Peyer's patch (tissue), 4 donors: Measurements from ENCODE around the gene CNTNAP5. TPM values are rescaled to one million over a fixed set of nuclear protein-coding genes. Genes with fewer than 3 reads are reported as not detected.

Source experiments
- DNase-seq, 3 donors: peaks; one replicate each; pipeline ENCODE4 v3.0.0-alpha.2; 2017 to 2019
- H3K27ac ChIP-seq, 4 donors: fragments of 200-600 bp; sonication (generic); one replicate each; pipeline ENCODE4 v1.5.1; 2016 to 2019
- H3K27me3 ChIP-seq, 2 donors: fragments of 200-600 bp; sonication (generic); one replicate each; pipeline ENCODE4 v1.5.1; 2019
- H3K36me3 ChIP-seq, 3 donors: fragments of 200-600 bp; sonication (generic); one replicate each; pipeline ENCODE4 v1.5.1; 2016 to 2019
- H3K4me1 ChIP-seq, 4 donors: fragments of 200-600 bp; sonication (generic); one replicate each; pipeline ENCODE4 v1.5.1; 2016 to 2019
- H3K4me3 ChIP-seq, 4 donors: fragments of 200-600 bp; sonication (generic); 1 replicate in 3 of 4; 2 replicates in 1 of 4; pipeline ENCODE4 v1.5.1; 2016 to 2019; ENCODE audit warnings: mild to moderate bottlenecking in 1 of 4
- H3K9me3 ChIP-seq, 4 donors: fragments of 200-600 bp; sonication (generic); one replicate each; pipeline ENCODE4 v1.5.1; 2016 to 2019; ENCODE audit warnings: mild to moderate bottlenecking in 1 of 4
- POLR2A ChIP-seq, 2 donors: fragments of 450-650 bp; IDR thresholded peaks; one replicate each; pipeline ENCODE4 v1.5.1; 2017; ENCODE audit warnings: antibody characterized with exemption in 2 of 2, mild to moderate bottlenecking in 2 of 2, moderate library complexity in 2 of 2
- total RNA-seq, 4 donors: library from RNA; depleted of rRNA; stranded (reverse); fragments of >200 nt; gene quantifications; one replicate each; pipeline ENCODE4 v1.1.0, GENCODE V29; 2016
- TF ChIP-seq, protein P1 (sequence below), 6 experiments: fragments of 450-650 bp in 4 of 6; fragments of 200-600 bp in 2 of 6; sonication (generic) in 1 of 6; IDR thresholded peaks; one replicate each; pipeline ENCODE4 v1.5.1; 2017 to 2019; ENCODE audit warnings: antibody characterized with exemption in 6 of 6, mild to moderate bottlenecking in 3 of 6, moderate library complexity in 1 of 6

Gene CNTNAP5
- total RNA-seq, 4 donors from 2014 or later, result not detected

DNA sequence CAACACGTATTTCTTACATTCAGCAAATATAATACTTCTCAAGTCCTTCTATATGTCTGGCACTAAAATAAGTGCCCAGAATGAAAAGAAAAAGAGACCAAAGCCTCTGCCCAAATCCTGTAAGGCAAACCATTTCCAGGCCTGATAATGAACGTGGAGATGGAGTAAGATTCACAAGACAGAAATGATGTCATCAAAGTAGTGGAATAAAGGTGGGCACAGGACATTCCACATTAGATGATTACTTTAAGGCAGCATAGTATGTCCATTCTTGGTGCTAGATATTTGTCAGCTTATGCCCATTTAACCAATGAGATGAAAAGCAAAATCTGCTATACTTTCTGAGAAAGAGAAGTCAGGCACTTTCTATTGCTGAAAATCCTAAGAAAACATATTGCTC lies 38.5 kb downstream of the CNTNAP5 start:
- no peaks in the 10 kb centered on the region for H3K9me3 ChIP-seq
- no peak for DNase-seq
- no peaks in the 10 kb centered on the region for H3K4me1 ChIP-seq
- no peaks in the 10 kb centered on the region for H3K36me3 ChIP-seq
- H3K27ac ChIP-seq, result no peak overlapping the region
- no peak overlapping the region for H3K4me3 ChIP-seq
- TF ChIP-seq, protein P1, sequence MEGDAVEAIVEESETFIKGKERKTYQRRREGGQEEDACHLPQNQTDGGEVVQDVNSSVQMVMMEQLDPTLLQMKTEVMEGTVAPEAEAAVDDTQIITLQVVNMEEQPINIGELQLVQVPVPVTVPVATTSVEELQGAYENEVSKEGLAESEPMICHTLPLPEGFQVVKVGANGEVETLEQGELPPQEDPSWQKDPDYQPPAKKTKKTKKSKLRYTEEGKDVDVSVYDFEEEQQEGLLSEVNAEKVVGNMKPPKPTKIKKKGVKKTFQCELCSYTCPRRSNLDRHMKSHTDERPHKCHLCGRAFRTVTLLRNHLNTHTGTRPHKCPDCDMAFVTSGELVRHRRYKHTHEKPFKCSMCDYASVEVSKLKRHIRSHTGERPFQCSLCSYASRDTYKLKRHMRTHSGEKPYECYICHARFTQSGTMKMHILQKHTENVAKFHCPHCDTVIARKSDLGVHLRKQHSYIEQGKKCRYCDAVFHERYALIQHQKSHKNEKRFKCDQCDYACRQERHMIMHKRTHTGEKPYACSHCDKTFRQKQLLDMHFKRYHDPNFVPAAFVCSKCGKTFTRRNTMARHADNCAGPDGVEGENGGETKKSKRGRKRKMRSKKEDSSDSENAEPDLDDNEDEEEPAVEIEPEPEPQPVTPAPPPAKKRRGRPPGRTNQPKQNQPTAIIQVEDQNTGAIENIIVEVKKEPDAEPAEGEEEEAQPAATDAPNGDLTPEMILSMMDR (IDR thresholded peaks at IDR 0.05), result no peak
- no peak for TF ChIP-seq POLR2A (IDR thresholded peaks at IDR 0.05)
- no peaks in the 10 kb centered on the region for H3K27me3 ChIP-seq

DNA sequence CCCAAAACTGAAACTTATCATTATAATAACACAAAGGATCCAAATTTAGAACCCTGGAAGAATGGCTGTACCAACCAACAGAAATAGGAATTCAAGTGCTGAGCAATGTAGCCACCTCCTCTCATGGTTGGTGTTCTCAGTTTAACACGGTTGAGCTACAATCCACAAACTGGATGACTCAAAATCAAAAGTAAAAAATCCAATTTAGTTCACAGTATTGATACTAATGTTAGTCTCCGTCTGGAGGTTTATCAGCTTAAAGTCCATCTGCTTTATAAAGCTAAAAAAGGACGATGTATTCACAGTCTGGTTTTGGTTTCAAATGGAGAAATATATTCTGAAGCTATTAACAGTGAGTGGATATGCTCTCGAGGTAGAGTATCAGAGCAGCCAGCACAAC lies 40.5 kb downstream of the CNTNAP5 start:
- Histone ChIP-seq H3K4me1 (no peaks in the 10 kb centered on the region), H3K9me3 (no peaks in the 10 kb centered on the region), H3K4me3 (no peak overlapping the region), H3K27me3 (no peaks in the 10 kb centered on the region), H3K36me3 (no peaks in the 10 kb centered on the region), H3K27ac (no peak overlapping the region)
- TF ChIP-seq, protein P1 (IDR thresholded peaks at IDR 0.05), result no peak
- TF ChIP-seq POLR2A (IDR thresholded peaks at IDR 0.05), result no peak
- no peak for DNase-seq

DNA sequence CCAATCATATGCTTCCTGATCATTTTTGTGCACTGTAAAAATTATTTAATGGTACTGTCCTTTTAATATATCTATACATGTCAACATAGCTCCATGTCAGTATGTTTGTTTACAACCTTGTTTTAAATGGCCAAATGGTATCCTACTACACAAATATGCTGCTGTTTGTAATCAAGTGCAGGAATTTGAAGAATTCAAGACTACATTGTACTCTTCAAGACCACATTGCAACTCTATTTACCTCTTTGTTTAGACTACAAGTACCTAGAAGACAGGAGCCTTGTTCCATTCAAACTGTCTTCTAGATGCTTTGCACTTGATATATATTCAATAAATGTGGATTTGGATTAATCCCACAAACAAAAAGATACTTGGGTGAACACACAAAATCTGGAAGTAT lies 41.7 kb downstream of the CNTNAP5 start:
- no peaks in the 10 kb centered on the region for H3K4me1 ChIP-seq

DNA sequence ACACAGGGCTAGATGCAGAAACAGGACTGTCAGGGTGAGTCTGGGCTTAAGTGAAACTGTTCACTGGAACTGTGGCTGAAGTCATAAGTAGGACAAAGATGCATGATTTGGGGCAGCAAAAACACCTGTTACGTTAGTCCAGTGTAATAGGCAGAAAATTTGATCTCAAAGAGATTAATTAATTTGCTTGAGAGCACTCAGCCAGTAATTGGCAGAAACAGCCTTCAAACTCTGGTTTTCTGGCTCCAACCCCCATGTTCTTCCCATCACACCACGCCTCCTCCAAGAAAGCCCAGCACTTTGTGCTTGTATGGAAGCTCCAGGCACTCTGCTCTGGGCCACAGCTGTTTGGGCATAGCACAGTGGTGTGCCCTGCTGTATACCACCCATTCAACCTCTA lies 54.0 kb downstream of the CNTNAP5 start:
- peaks cover 0 to 4% (median 0%) of the 10 kb centered on the region in 4 donors for H3K4me1 ChIP-seq
- H3K27me3 ChIP-seq, result no peaks in the 10 kb centered on the region
- no peak overlapping the region for H3K27ac ChIP-seq
- H3K36me3 ChIP-seq, result no peaks in the 10 kb centered on the region
- H3K4me3 ChIP-seq, result no peak overlapping the region
- DNase-seq, result no peak
- TF ChIP-seq, protein P1 (IDR thresholded peaks at IDR 0.05), result no peak
- no peak for TF ChIP-seq POLR2A (IDR thresholded peaks at IDR 0.05)
- H3K9me3 ChIP-seq, result no peaks in the 10 kb centered on the region

More for the DNA sequence above, 41.7 kb downstream of the CNTNAP5 start:
- Histone ChIP-seq H3K27me3 (no peaks in the 10 kb centered on the region), H3K27ac (no peak overlapping the region), H3K9me3 (no peaks in the 10 kb centered on the region), H3K36me3 (no peaks in the 10 kb centered on the region), H3K4me3 (no peak overlapping the region)
- DNase-seq, result no peak
- TF ChIP-seq, protein P1 (IDR thresholded peaks at IDR 0.05), result no peak
- TF ChIP-seq POLR2A (IDR thresholded peaks at IDR 0.05), result no peak

DNA sequence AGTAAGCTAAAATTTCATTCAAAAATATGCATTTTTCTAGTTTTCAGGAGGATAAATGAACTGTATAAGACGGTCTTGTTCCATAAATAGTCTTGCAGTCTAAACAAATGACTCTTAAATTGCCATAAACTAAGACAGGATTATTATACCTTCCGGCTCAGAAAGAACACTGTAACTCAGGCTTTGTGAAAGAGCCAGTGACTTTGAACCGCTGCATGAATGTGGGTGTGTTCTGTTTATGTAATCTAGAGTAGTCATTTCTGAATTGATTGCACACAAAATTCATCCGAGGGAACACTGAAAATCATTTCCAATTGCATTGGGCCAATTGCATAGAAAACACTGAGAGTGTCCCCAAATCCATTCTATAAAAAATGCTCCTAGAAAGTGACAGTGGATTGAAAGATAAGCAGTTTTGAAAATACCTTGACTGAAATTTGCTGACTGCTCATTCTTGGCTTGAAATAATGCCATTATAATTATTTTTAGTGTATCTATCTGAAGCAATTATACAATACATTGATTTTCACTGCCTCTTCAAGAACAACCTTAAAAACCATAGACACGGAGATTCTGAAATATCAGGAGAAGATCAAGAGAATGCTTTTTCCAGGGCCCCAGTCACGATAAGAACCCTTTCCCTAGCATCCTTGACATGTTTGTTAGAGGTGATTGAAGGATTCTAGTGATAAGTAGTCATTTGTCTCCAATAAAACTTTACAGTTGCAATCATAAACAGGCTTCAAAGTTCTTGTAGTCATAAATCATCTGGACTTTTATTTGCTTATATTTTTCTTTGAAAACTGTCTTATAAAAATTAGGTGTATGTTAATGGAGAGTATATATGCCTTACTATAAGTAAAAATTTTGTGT lies 55.4 kb downstream of the CNTNAP5 start:
- no peak overlapping the region for H3K4me3 ChIP-seq
- H3K27ac ChIP-seq, result peak overlapping the region in 3 of 4 donors; percentile 25 to 65 (median 62)
- H3K9me3 ChIP-seq, result no peaks in the 10 kb centered on the region
- peak in 1 of 3 donors; percentile 63 for DNase-seq
- H3K4me1 ChIP-seq, result peaks cover 0 to 4% (median 0%) of the 10 kb centered on the region in 4 donors
- H3K36me3 ChIP-seq, result no peaks in the 10 kb centered on the region
- no peaks in the 10 kb centered on the region for H3K27me3 ChIP-seq
- no peak for TF ChIP-seq POLR2A (IDR thresholded peaks at IDR 0.05)
- TF ChIP-seq, protein P1 (IDR thresholded peaks at IDR 0.05), result no peak
